ENCODE measurements around the gene NTM. TPM values are rescaled to one million over a fixed set of nuclear protein-coding genes. Genes with fewer than 3 reads are reported as not detected.

Gene NTM
- total and polyA plus RNA-seq, 7 donors: 0.07 to 1.1 (median 0.22) TPM; not detected in 2

DNA sequence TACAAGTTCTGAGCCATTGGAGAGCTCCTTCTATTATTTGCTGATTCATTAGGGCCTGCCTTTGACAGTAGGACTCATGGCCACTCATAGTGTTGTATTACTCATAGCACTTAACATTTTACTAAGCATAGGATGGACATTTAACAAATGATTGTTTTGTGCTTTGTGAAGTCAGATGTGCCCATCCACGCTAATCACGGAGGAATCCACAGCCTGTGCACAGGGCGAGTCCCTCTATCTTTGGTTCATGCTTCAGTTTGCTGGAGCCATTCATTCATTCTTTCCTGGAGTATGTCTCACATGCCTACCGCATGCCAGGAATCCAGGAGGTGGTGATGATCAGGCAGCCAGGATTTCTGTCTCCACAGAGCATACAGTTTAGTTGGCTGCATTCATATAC is 254.1 kb downstream of the NTM start:
- ATAC-seq (no peak), DNase-seq (no peak)
- intact Hi-C loops (cut with DNase I): no loop called here
- no peaks in the 10 kb centered on the region for H3K27me3 ChIP-seq (ENCODE audit: insufficient read depth in 3 of 3, low read length in 2 of 3)
- H3K9me3 ChIP-seq: no peaks in the 10 kb centered on the region
- no peak for TF ChIP-seq CTCF (IDR thresholded peaks at IDR 0.05)
- WGBS, 3 donors: 58 to 74% (median 63%) methylated on average over 4 of the region's 4 CpGs
- H3K36me3 ChIP-seq (ENCODE audit: insufficient read depth in 1 of 2, low read depth in 1 of 2): no peaks in the 10 kb centered on the region
- H3K4me1 ChIP-seq: no peaks in the 10 kb centered on the region
- H3K27ac ChIP-seq: no peak overlapping the region
- H3K4me3 ChIP-seq: no peak overlapping the region

- Histone ChIP-seq H3K4me3 (no peak overlapping the region), H3K27me3 (ENCODE audit: insufficient read depth in 3 of 3, low read length in 2 of 3) (no peaks in the 10 kb centered on the region), H3K27ac (no peak overlapping the region), H3K36me3 (ENCODE audit: insufficient read depth in 1 of 2, low read depth in 1 of 2) (no peaks in the 10 kb centered on the region), H3K4me1 (no peaks in the 10 kb centered on the region), H3K9me3 (no peaks in the 10 kb centered on the region)
- intact Hi-C loops (cut with DNase I): no loop called here
- ATAC-seq: no peak
- no peak for TF ChIP-seq CTCF (IDR thresholded peaks at IDR 0.05)
- WGBS, 3 donors: 76 to 79% (median 77%) methylated on average over 9 of the region's 9 CpGs
- DNase-seq: no peak
These were observed 256.4 kb downstream of the NTM start for GRCh38 chr11:131626788-131627187.

DNA sequence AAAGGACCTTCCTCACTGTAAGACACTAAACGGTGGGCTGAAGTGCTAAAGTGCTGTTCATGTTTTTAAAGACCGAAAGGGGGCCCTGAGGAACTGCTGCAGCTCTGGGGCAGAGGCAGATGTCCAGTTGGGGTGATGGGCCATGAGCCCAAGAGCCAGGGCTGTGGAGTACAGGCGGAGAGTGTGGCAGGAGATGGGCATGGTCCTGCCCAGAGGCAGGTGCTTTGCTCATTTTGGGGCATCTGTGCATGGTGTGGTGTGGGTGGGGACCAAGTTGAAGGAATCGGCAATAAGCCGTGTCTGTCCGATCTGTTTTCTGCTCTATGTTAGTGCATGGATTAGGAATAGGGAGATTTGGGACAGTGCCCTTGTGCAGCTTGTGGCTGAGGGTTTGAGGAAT is 258.3 kb downstream of the NTM start:
- intact Hi-C loops (cut with DNase I): no loop called here
- Histone ChIP-seq H3K27me3 (ENCODE audit: insufficient read depth in 3 of 3, low read length in 2 of 3) (no peaks in the 10 kb centered on the region), H3K36me3 (ENCODE audit: insufficient read depth in 1 of 2, low read depth in 1 of 2) (no peaks in the 10 kb centered on the region), H3K4me1 (no peaks in the 10 kb centered on the region), H3K4me3 (no peak overlapping the region), H3K9me3 (no peaks in the 10 kb centered on the region), H3K27ac (no peak overlapping the region)
- no peak for ATAC-seq
- no peak for TF ChIP-seq CTCF (IDR thresholded peaks at IDR 0.05)
- no peak for DNase-seq
- WGBS, 3 donors: 88 to 96% (median 90%) methylated on average over 6 of the region's 6 CpGs

GRCh38 chr11:131629925-131630540 is 259.6 kb downstream of the NTM start:
- ATAC-seq (no peak), DNase-seq (no peak)
- Histone ChIP-seq H3K4me1 (no peaks in the 10 kb centered on the region), H3K9me3 (no peaks in the 10 kb centered on the region), H3K27ac (no peak overlapping the region), H3K27me3 (ENCODE audit: insufficient read depth in 3 of 3, low read length in 2 of 3) (no peaks in the 10 kb centered on the region), H3K36me3 (ENCODE audit: insufficient read depth in 1 of 2, low read depth in 1 of 2) (no peaks in the 10 kb centered on the region), H3K4me3 (no peak overlapping the region)
- intact Hi-C loops (cut with DNase I): no loop called here
- TF ChIP-seq CTCF (IDR thresholded peaks at IDR 0.05): no peak
- 54 to 62% (median 55%) methylated on average over 5 of the region's 5 CpGs for WGBS, 3 donors

DNA sequence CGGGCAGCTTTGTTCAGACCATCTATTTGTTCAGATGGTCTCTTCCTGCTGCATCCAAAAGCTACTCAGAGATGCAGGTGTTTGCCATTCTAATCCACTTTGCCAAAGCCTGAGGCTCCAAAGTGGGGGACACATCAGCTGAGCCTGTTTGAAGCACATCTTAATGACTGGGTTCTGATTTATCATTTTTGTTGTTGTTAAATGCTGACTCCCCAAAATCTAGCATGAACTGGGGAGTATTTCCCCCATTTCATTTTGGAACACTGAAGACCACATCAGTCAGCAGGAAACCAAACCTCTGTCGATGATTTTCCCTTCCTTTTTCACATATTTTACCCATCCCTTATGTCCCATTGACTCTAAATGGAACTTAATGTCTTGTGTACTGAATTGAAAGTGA is 262.6 kb downstream of the NTM start:
- Histone ChIP-seq H3K27me3 (ENCODE audit: insufficient read depth in 3 of 3, low read length in 2 of 3) (no peaks in the 10 kb centered on the region), H3K4me1 (no peaks in the 10 kb centered on the region), H3K9me3 (no peaks in the 10 kb centered on the region), H3K36me3 (ENCODE audit: insufficient read depth in 1 of 2, low read depth in 1 of 2) (no peaks in the 10 kb centered on the region), H3K27ac (no peak overlapping the region), H3K4me3 (no peak overlapping the region)
- intact Hi-C loops (cut with DNase I): no loop called here
- ATAC-seq (no peak), DNase-seq (no peak)
- no peak for TF ChIP-seq CTCF (IDR thresholded peaks at IDR 0.05)
- 81 to 93% (median 91%) methylated on average over 2 of the region's 2 CpGs for WGBS, 3 donors

Measured in psoas muscle (tissue), 8 donors.